T-helper 2 cell treated with Interferon-gamma antibody and Interleukin-4, amounts not matched to agents 5 μg/mL and 100 μg/mL, for 36 hours (primary cell): Measurements from ENCODE around the gene CPVL.

Experiments used
- DNase-seq: peaks from one replicate; pipeline ENCODE4 v3.0.0; 2021; ENCODE audit warnings: low spot score
- H3K27ac Mint-ChIP-seq: one replicate; pipeline ENCODE4 v1.8.0; 2021; ENCODE audit warnings: mild to moderate bottlenecking, mixed read lengths
- H3K27me3 Mint-ChIP-seq: one replicate; pipeline ENCODE4 v1.8.0; 2021; ENCODE audit warnings: low read depth, mixed read lengths
- H3K36me3 Mint-ChIP-seq: one replicate; pipeline ENCODE4 v1.8.0; 2021; ENCODE audit warnings: low read depth, mixed read lengths
- H3K4me1 Mint-ChIP-seq: one replicate; pipeline ENCODE4 v1.8.0; 2021; ENCODE audit warnings: low read depth, mixed read lengths
- H3K4me3 Mint-ChIP-seq: one replicate; pipeline ENCODE4 v1.8.0; 2022; ENCODE audit warnings: mild to moderate bottlenecking, moderate library complexity, mixed read lengths
- H3K9me3 Mint-ChIP-seq: one replicate; pipeline ENCODE4 v1.8.0; 2021; ENCODE audit warnings: mixed read lengths

CPVL gene

DNA sequence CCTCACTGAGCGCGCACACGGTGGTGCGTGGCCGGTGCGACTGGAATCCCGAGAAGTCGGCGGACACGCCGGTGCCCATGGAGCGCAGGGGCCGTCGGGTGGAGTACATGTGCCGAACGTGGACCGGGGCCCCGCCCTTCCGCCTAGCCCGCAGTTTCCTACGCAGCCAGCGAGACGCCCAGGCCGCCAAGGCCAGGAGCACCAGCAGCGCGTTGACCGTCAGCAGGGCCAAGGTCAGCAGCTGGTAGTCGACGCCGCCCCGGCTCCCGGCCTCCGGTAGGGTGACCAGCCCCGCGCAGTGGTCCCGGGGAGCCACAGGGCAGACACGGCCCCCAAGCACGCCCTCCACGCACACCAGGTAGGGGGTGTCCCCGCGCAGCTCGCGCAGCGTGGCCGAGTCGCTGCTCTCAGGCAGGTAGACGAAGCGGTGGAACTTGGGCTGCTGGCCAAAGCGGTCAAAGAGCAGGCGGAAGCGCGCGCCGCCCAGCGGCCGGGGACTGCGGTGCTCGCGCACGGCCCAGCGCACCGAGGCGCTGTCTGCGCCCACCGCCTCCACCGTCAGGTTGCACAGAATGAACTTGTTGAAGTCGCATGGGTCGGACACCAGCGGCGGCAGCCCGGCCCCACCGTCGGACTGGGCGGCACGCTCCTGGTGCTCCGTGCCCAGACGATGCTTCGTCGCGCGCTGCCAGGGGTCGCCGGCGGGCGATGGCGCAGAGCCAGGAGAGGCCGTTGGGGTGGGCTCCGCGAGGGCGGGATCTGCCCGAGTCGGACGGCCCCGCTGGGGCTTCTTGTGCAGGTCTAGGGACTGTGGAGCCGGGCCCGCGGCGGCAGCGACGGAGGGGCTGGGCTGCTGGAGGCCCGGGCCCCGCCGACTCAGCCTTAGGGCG is 190.4 kb downstream of the CPVL start:
- Mint-ChIP-seq H3K4me1 (peaks cover 2% of the 10 kb centered on the region), H3K27ac (no peak overlapping the region), H3K9me3 (no peaks in the 10 kb centered on the region), H3K36me3 (no peaks in the 10 kb centered on the region), H3K27me3 (peaks cover 80% of the 10 kb centered on the region), H3K4me3 (no peak overlapping the region)
- no peak for DNase-seq

DNA sequence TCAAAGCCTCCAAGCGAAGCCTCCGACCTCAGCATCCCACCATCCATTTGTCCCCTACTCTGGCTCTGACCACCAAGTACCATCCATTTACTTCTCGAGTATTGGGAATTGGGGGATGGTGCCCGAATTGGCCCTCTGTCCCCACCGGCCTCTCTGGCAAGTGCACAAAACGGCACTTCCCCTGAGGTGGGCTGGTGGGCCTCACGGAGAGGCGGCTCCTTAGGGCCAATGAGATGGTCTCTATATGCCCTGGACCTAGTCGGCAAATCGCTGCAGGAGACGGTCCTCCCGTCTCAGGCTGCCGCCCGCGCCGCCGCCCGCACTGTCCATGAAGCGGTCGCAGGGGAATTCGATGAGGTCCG is 191.0 kb downstream of the CPVL start:
- Mint-ChIP-seq H3K27ac (no peak overlapping the region), H3K9me3 (no peaks in the 10 kb centered on the region), H3K4me1 (peaks cover 2% of the 10 kb centered on the region), H3K4me3 (no peak overlapping the region), H3K27me3 (peaks cover 76% of the 10 kb centered on the region), H3K36me3 (no peaks in the 10 kb centered on the region)
- DNase-seq, result no peak

DNA sequence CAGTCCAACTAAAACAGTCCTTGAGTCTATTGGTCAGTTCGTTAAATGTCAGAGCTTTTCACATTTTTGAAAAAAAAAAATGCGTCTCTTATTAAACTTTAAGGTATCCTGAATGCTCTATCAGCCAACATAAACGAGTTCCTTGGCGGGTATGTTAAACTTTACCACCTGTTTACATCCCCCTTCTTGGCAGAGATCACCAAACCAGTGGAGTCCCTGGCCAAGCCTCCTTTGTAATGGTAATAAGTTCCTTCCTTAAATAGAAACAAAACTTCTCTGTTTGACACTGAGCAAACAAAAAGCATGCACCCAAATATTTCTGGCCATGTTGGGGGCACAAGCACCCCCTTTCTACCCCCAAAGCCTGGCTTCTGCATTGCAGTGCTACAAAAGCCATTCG is 191.4 kb downstream of the CPVL start:
- H3K4me1 Mint-ChIP-seq, result peaks cover 2% of the 10 kb centered on the region
- DNase-seq, result no peak
- H3K36me3 Mint-ChIP-seq, result no peaks in the 10 kb centered on the region
- H3K4me3 Mint-ChIP-seq, result no peak overlapping the region
- no peak overlapping the region for H3K27ac Mint-ChIP-seq
- H3K9me3 Mint-ChIP-seq, result no peaks in the 10 kb centered on the region
- H3K27me3 Mint-ChIP-seq, result peaks cover 72% of the 10 kb centered on the region

DNA sequence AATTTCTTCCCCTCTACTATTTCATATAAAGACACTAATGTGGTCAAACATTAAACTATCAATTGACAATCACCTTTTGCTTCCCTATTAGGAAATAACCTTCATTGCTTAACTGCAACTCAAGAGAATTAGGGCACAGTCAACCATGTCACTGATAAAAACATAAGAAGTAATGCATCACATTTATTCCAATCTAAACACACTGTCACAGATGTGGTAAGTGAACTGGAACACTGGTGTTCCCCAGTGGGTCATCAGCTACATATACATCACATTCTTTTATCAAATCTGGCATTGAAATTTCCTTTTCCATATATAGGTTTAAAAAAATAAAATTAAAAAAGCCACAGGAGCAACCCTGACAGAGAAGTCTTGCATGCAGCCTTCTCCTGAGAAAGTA is 191.9 kb downstream of the CPVL start:
- Mint-ChIP-seq H3K27ac (no peak overlapping the region), H3K4me3 (no peak overlapping the region), H3K9me3 (no peaks in the 10 kb centered on the region), H3K4me1 (peaks cover 2% of the 10 kb centered on the region), H3K27me3 (peaks cover 67% of the 10 kb centered on the region), H3K36me3 (no peaks in the 10 kb centered on the region)
- DNase-seq, result no peak

DNA sequence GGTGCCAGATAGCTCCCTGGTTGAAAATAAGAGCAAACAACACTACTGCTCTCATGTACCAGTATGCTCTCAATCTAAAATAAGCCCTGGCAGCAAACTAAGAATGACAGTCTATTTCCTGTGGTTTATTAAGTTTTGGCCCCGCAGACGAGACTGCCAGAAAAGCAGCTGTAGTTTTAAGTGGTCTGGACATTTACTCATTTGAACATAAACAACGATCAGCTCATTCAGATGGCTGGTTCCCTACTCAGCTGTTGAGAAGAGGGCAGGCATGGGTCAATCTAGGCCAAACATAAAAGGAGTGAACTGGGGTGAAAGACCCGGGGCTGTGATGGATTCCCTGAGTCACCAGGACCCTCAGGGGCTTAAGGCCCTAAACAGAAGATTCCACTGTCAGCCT is 192.7 kb downstream of the CPVL start:
- no peak for DNase-seq
- Mint-ChIP-seq H3K27ac (no peak overlapping the region), H3K36me3 (no peaks in the 10 kb centered on the region), H3K4me3 (no peak overlapping the region), H3K27me3 (peaks cover 59% of the 10 kb centered on the region), H3K4me1 (peaks cover 2% of the 10 kb centered on the region), H3K9me3 (no peaks in the 10 kb centered on the region)
